ENCODE data around the gene CGB8.
"Not testable (repeated sequence)": the region's sequence is repeated elsewhere in the genome, so short reads cannot be mapped to it uniquely, and the experiment has no call there.

Gene CGB8

GRCh38 chr19:49024233-49024632 is 24.7 kb downstream of the CGB8 start, which contains the start of gene CGB3:
TSS of gene CGB3 (minus strand) at chr19:49024333. CDS start at chr19:49023971, 362 bp downstream.
- not testable (repeated sequence) for H3K4me3 ChIP-seq (ENCODE audit: low read length); H4K20me1 ChIP-seq (ENCODE audit: insufficient read depth, low read length); H3K27ac ChIP-seq (ENCODE audit: low read length); H3K9me3 ChIP-seq (replicated peaks; ENCODE audit: insufficient read depth, low read length); H3K9ac ChIP-seq (ENCODE audit: low read length); H3K4me2 ChIP-seq (ENCODE audit: low read depth, low read length); DNase-seq; H2AFZ ChIP-seq (ENCODE audit: low read length); H3K79me2 ChIP-seq (ENCODE audit: low read length); H3K4me1 ChIP-seq (ENCODE audit: low read length); H3K9me2 ChIP-seq (replicated peaks; ENCODE audit: insufficient read depth, low read length); H3K36me3 ChIP-seq (replicated peaks; ENCODE audit: insufficient read depth, low read length); H3F3A ChIP-seq (ENCODE audit: insufficient read depth, low read length)
- peaks cover 22% of the 10 kb centered on the region for H3K27me3 ChIP-seq (replicated peaks; ENCODE audit: insufficient read depth, low read length)

DNA sequence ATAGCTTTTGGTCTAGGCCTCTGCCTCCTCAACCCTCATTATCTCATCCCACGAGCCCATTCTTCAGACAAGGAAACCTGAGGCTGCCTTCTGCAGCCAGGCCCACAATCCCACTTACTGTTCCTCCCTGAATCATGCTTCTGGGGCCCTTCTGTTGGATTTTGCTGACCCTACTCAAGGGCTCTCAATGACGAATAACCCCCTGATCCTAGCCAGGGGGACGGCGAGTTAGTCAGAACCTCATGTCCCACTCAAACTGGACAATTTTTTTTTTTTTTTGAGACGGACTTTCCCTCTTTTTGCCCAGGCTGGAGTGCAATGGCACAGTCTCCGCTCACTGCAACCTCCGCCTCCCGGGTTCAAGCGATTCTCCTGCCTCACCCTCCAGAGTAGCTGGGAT is 26.8 kb downstream of the CGB8 start:
- no peak for TF ChIP-seq EZH2 (optimal IDR thresholded peaks at IDR 0.05; ENCODE audit: low read depth, low read length)
- no peak for TF ChIP-seq EZH2phosphoT487 (IDR thresholded peaks at IDR 0.05; ENCODE audit: low read length)
- TF ChIP-seq, protein P1, sequence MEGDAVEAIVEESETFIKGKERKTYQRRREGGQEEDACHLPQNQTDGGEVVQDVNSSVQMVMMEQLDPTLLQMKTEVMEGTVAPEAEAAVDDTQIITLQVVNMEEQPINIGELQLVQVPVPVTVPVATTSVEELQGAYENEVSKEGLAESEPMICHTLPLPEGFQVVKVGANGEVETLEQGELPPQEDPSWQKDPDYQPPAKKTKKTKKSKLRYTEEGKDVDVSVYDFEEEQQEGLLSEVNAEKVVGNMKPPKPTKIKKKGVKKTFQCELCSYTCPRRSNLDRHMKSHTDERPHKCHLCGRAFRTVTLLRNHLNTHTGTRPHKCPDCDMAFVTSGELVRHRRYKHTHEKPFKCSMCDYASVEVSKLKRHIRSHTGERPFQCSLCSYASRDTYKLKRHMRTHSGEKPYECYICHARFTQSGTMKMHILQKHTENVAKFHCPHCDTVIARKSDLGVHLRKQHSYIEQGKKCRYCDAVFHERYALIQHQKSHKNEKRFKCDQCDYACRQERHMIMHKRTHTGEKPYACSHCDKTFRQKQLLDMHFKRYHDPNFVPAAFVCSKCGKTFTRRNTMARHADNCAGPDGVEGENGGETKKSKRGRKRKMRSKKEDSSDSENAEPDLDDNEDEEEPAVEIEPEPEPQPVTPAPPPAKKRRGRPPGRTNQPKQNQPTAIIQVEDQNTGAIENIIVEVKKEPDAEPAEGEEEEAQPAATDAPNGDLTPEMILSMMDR (IDR thresholded peaks at IDR 0.05; ENCODE audit: low read length), result no peak
- H3K9me3 ChIP-seq (replicated peaks; ENCODE audit: insufficient read depth, low read length), result no peaks in the 10 kb centered on the region
- no peak overlapping the region for H3K4me3 ChIP-seq (ENCODE audit: low read length)
- H3K9me2 ChIP-seq (replicated peaks; ENCODE audit: insufficient read depth, low read length), result no peaks in the 10 kb centered on the region
- no peak overlapping the region for H3K27ac ChIP-seq (ENCODE audit: low read length)
- DNase-seq, result no peak
- H3K27me3 ChIP-seq (replicated peaks; ENCODE audit: insufficient read depth, low read length), result peaks cover 34% of the 10 kb centered on the region
- no peaks in the 10 kb centered on the region for H3K4me1 ChIP-seq (ENCODE audit: low read length)
- H4K20me1 ChIP-seq (ENCODE audit: insufficient read depth, low read length), result no peaks in the 10 kb centered on the region
- H3K9ac ChIP-seq (ENCODE audit: low read length), result no peak overlapping the region
- H2AFZ ChIP-seq (ENCODE audit: low read length), result no peak overlapping the region
- no peaks in the 10 kb centered on the region for H3F3A ChIP-seq (ENCODE audit: insufficient read depth, low read length)
- no peak overlapping the region for H3K4me2 ChIP-seq (ENCODE audit: low read depth, low read length)
- H3K36me3 ChIP-seq (replicated peaks; ENCODE audit: insufficient read depth, low read length), result no peaks in the 10 kb centered on the region
- H3K79me2 ChIP-seq (ENCODE audit: low read length), result no peaks in the 10 kb centered on the region

GRCh38 chr19:49020931-49021895 is 27.7 kb downstream of the CGB8 start:
- peaks cover 34% of the 10 kb centered on the region for H3K27me3 ChIP-seq (replicated peaks; ENCODE audit: insufficient read depth, low read length)
- H3K4me1 ChIP-seq (ENCODE audit: low read length), result no peaks in the 10 kb centered on the region
- H2AFZ ChIP-seq (ENCODE audit: low read length), result 0 out of 2 replicates have a peak overlapping the region, but pooled peaks have one; percentile 27
- H3K27ac ChIP-seq (ENCODE audit: low read length), result no peak overlapping the region
- no peaks in the 10 kb centered on the region for H3K9me3 ChIP-seq (replicated peaks; ENCODE audit: insufficient read depth, low read length)
- TF ChIP-seq, protein P1 (IDR thresholded peaks at IDR 0.05; ENCODE audit: low read length), result no peak
- TF ChIP-seq EZH2 (optimal IDR thresholded peaks at IDR 0.05; ENCODE audit: low read depth, low read length) (no peak), EZH2phosphoT487 (IDR thresholded peaks at IDR 0.05; ENCODE audit: low read length) (no peak)
- H3K4me3 ChIP-seq (ENCODE audit: low read length), result no peak overlapping the region
- no peak overlapping the region for H3K9ac ChIP-seq (ENCODE audit: low read length)
- no peaks in the 10 kb centered on the region for H3K79me2 ChIP-seq (ENCODE audit: low read length)
- H4K20me1 ChIP-seq (ENCODE audit: insufficient read depth, low read length), result no peaks in the 10 kb centered on the region
- H3F3A ChIP-seq (ENCODE audit: insufficient read depth, low read length), result no peaks in the 10 kb centered on the region
- H3K36me3 ChIP-seq (replicated peaks; ENCODE audit: insufficient read depth, low read length), result no peaks in the 10 kb centered on the region
- H3K9me2 ChIP-seq (replicated peaks; ENCODE audit: insufficient read depth, low read length), result no peaks in the 10 kb centered on the region
- no peak overlapping the region for H3K4me2 ChIP-seq (ENCODE audit: low read depth, low read length)
- no peak for DNase-seq

GRCh38 chr19:49020342-49020741 is 28.6 kb downstream of the CGB8 start:
- Histone ChIP-seq H3K4me3 (ENCODE audit: low read length) (no peak overlapping the region), H2AFZ (ENCODE audit: low read length) (no peak overlapping the region), H3K36me3 (replicated peaks; ENCODE audit: insufficient read depth, low read length) (no peaks in the 10 kb centered on the region), H4K20me1 (ENCODE audit: insufficient read depth, low read length) (no peaks in the 10 kb centered on the region), H3K9me3 (replicated peaks; ENCODE audit: insufficient read depth, low read length) (no peaks in the 10 kb centered on the region), H3K27me3 (replicated peaks; ENCODE audit: insufficient read depth, low read length) (peaks cover 34% of the 10 kb centered on the region), H3K9me2 (replicated peaks; ENCODE audit: insufficient read depth, low read length) (no peaks in the 10 kb centered on the region), H3K9ac (ENCODE audit: low read length) (no peak overlapping the region), H3F3A (ENCODE audit: insufficient read depth, low read length) (no peaks in the 10 kb centered on the region), H3K79me2 (ENCODE audit: low read length) (no peaks in the 10 kb centered on the region), H3K4me2 (ENCODE audit: low read depth, low read length) (no peak overlapping the region), H3K4me1 (ENCODE audit: low read length) (no peaks in the 10 kb centered on the region), H3K27ac (ENCODE audit: low read length) (no peak overlapping the region)
- TF ChIP-seq, protein P1 (IDR thresholded peaks at IDR 0.05; ENCODE audit: low read length), result no peak
- TF ChIP-seq EZH2phosphoT487 (IDR thresholded peaks at IDR 0.05; ENCODE audit: low read length), result no peak
- TF ChIP-seq EZH2 (optimal IDR thresholded peaks at IDR 0.05; ENCODE audit: low read depth, low read length), result no peak
- no peak for DNase-seq
